Effector CD8-positive, alpha-beta T cell (primary cell): ENCODE data around the gene GALNT17.
"Not testable (repeated sequence)": the region's sequence is repeated elsewhere in the genome, so short reads cannot be mapped to it uniquely, and the experiment has no call there.

Experiments
- DNase-seq: peaks from one replicate; lab custom pipeline; 2025; lab: John Stamatoyannopoulos, UW

The GALNT17 gene

DNA sequence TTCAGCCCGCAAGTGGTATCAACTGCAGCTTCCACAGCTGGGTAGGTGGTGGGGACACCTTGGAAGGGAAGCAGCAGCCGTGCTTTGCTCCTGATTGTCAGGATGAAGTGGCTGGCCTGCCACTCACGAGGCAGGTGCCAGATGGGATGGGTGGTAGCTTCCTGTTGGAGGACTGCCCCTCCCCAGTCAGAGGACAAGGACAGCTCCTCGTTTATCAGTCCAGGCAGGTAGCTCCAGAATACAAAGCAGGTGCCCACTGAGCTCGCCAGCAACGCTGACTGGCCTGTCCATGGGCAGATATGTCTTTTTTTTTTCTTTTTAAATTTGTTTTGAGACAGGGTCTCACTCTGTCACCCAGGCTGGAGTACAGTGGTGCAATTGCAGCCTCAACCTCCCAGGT, 431.3 kb downstream of the GALNT17 start:
- DNase-seq = no peak

DNA sequence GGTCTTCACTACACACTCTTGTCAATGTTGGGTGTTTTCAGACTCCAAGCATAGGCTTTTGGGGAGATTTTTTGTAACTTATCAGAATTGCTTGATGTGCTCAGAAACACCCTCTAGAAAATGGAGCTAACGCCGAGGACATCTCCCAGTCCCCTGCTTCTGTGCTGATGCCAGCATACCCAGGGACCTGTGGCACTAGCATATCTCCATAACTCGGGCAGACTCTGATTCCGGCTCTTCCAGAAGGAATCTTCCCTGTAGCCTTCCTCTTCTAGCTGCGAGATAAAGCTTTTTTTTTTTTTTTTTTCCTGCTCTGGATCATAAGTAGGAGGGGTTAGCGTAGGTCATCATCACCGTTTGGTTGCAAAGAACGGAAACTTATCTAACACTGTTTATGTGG, 434.4 kb downstream of the GALNT17 start:
- DNase-seq = no peak

DNA sequence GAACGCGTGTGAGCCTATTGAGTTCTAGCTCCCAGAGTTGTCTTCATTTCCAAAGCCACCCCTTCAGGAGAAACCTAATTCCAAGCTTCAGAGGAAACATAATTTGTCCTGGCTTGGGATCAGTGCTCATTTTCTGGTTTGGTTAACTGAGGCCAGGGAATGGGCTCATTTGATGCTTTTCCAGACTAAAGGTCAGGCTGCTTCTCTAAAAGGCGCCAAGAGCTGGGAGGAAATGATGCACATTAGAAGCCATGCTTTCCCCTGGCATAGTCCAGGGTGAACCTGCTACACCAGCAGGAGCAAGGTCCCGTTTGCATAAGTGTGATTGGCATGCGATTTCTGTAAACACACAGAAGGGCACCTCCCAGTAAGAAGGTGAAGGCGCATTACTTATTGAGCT, 435.0 kb downstream of the GALNT17 start:
- no peak for DNase-seq

DNA sequence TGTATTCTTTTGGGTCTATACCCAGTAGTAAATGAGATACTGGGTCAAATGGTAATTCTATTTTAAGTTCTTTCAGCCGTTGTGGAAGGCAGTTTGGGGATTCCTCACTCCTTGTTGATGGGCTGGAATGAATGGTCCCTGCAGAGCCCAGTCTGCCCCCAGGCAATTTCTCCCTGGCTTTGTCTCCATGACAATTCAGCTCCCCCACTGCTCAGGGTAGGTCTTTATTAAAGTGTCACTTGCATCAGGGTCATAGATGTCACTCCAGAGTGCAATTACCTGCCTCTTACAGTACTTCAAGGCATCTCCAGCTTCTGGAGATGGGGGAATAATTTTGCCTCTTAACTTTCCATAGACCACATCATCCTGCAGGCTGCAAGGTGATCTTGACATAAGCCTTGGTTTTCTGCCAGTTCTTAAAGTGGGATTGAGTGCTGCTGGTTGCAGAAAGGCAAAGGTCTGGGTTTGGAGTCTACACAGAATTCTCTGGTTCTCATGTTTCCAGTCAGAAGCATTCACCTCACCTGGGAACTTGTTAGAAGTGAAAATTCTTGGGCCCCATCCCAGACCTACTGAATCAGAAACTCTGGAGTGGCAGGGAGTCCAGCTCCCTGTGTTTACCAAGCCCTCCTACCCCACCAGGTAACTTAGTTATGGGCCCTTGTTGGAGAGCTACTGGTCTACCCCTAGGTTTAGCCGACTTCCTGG, 442.4 kb downstream of the GALNT17 start:
- no peak for DNase-seq

DNA sequence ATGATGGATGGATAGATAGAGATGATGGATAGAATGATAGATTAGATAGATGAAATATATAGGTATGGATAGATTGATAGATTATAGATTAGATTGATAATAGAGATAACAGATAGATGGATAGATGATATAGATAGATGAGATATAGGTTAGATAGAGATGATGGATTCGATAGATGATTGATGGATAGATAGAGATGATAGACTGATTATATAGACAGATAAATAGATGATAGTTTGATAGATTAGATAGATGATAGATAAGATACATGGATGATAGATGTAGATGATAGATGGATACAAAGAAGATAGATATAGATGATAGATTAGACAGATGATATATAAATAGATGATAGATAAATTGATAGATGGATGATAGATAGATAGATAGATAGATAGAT, 448.1 kb downstream of the GALNT17 start:
- DNase-seq = no peak

DNA sequence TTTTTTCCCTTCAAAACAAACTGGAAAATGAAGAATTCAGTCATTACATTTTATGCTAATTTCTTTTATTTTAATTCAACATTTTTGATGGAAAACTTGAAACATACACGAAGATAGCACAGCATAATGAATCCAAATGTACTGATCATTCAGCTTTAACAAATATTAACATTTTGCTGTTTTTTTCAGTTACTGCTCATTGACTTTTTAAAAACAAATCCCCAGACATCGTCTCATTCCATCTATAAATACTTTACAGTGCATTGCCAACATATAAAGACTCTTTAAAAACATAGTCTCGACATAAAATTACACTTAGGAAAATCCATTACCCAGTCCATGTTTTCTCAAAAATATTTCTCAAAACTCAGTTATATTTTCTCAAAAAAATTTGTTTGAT, 452.3 kb downstream of the GALNT17 start:
- DNase-seq = no peak

DNA sequence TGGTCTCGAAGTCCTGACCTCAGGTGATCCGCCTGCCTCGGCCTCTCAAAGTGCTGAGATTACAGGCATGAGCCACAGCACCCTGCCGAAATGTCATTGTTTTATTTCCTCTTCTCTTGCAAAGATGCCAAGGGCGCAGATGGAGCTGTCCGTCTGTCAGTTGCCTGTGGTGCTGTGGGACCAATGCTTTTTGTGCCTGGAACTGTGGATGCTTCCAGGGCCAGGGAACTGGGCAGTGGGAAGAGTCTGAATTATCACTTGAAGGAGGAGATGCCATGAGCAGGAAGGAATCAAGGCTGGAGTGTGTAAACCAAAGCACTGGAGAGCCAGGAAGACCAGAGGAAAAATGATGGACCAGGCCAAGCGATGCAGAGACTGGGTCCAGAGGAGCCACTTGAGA, 459.9 kb downstream of the GALNT17 start:
- no peak for DNase-seq

DNA sequence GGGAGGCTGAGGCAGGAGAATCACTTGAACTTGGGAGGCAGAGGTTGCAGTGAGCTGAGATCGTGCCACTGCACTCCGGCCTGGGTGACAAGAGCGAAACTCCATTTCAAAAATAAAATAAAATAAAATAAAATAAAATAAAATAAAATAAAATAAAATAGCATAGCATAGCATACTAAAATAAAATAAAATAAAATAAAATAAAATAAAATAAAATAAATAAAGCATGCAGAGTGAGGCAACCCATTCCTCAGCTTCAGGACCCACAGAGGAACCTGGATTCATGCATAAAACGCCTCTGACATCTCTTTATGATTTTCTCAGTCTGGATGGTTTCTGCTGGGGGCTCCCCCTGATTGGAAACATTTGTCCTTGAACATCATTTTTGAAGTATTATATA, 460.4 kb downstream of the GALNT17 start:
- DNase-seq = not testable (repeated sequence)

DNA sequence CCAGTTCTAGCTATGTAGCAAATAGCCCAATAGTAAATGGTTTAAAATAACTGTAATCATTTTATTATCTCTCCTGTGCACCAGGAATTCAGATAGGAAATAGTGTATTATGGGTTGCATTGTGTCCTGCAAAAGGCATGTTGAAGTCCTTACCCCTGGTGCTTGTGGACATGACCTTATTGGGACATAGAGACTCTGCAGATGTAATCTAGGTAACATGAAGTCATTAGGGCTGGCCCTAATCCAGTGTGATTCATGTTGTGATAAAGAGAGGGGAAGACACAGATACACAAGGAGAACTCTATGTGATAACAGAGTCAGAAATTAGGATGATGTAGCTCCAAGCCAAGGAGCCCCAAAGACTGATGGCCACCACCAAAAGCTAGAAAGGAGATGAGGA, 462.8 kb downstream of the GALNT17 start:
- DNase-seq = no peak

DNA sequence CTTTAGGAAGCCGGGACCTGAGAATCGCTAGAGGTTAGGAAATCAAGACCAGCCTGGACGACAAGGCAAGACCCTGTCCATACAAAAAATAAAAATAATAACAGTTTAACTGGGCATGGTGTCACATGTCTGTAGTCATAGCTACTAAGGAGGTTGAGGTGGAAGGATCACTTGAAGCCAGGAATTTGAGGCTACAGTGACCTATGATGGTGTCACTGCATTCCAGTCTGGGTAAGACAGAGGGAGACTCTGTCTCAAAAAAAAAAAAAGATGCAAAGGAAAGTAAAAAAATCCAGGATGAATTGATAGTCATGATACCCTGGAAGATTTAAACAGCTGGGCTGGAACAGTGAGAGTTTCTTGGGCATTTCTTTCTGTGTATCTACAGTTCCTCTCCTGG, 463.2 kb downstream of the GALNT17 start:
- no peak for DNase-seq

DNA sequence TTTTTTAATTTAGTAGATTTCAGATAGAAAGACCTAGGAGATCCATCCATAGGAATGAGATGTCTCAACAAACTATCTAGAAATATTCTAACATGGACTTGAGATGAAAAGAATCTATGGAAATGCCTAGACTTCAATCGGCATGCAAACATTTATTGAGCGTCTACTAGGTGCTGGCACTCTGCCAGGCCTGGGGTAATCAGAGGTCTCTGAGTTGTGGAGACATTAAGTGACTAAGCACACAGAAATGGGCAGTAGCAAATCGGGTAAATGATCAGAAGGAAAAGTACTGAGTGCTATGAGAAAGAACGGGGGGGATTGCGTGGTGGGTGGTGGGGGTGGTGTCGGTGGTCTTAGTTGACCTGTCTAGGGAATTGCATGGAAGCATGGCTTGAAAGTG, 466.6 kb downstream of the GALNT17 start:
- DNase-seq = no peak

DNA sequence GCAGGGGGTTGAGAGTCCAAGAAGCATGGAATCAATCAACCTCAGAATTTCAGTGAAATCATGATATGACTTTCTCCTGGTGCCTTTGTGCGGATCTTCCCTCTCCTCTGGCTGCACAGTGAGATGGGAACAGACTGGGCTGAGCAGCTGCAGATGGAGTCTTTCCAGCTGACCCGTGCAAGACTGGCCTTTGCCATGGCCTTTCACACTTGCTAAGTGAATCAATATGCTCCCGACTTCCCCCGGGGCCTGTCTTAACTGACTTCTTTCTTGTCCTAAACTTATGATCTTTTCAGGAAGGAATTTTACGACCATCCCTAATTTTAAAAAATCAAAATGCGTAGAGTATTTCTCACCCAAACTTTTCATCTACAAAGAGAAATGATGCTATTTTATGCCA, 469.9 kb downstream of the GALNT17 start:
- no peak for DNase-seq

DNA sequence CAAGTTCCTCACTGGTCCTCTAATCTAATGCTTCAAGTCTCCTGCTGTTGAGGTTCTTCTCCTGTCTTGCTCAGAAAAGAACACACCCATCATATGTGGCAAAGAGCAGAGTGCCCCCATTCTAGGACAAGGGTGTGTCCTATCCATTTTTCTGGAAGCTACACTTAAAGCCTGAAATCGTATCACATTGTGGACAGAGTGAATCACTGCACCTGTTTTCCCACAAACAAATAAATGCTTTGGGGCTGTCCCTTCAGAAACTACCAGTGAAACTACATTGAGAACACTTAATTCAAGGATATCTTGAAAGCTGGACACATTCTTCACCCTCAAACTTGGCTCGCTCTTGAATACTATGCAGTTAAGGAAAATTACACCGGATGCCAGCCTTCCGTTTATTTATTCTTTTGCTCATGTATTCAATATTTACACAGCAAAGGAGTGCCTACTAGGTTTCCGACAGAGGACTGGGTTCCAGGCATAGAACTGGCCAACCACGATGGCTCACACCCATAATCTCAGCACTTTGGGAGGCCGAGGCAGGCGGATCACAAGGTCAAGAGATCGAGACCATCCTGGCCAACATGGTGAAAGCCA, 473.0 kb downstream of the GALNT17 start:
- DNase-seq = no peak

DNA sequence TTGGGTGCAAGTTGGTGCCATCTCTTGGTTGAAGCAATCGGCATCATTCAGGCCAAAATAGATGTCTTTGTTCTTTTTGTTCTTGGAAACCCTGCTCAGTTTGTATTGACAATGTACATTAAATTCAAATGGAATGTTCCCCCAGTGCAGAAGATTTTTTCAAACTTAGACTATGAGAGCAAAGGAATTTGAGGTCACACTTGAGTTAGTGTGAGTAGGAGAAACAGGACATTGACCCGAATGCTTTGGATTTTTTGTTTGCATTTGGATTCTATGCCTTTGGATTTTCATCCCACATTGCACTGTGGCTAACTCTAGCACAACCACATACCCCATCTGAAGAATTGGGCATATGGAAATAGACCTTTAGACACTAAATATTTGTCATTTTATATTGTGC, 480.0 kb downstream of the GALNT17 start:
- DNase-seq = no peak

DNA sequence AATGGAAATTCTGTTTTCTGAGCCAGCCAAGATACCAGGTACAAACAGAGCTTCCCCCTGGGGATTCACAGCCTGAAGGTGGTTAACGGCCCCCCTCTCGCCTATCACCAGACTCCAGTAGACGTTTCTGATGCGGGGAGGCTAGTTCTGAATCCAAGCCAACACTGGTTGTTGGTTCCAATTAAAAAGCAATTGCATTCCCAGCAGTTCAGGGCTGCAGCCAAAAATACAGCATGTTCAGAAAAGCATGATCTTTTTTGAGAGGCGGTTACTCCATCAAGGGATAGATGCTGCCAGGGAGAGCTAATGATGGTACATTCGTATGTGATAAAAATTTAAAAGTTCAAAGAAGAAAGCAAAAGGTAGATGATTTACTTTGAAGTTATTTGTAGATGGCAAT, 481.0 kb downstream of the GALNT17 start:
- DNase-seq = no peak

DNA sequence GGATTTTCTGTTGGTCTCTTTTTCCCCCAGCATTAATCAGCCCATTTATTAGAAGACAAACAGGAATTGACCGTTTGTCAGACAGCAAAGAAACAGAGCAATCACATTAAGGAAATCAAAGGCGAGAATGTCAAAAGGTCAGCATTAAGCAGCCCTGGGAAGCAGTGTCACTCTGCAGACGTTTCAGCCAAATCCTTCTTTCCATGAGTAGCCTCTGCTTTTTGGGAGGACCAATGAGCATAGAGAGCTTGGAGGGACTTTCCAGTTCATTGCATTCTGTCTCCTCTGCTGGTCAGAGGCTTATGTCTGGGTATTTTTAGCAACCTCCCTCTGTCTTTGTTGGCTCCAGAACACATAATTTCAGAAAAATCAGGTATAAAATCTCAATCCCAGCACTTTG, 481.4 kb downstream of the GALNT17 start:
- DNase-seq = no peak

DNA sequence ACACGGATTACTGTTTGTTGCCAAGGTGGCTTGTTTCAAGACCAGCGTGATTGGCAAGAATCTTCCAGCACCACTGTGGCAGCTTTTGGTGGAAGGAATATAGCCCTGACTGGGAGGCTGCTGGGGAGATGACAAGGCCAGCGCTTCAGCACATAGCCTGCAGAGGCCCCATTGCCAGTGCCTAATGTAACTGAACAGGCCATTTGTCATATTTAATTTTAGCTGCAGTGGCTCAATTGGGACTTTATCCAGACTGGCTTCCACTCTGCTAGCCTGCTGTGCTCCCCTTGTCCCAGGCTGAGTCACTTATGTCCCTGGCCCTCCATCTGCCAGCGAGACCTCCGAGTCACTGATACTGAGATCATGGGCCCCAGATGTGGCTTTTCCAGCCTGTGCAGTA, 483.1 kb downstream of the GALNT17 start:
- DNase-seq = no peak

DNA sequence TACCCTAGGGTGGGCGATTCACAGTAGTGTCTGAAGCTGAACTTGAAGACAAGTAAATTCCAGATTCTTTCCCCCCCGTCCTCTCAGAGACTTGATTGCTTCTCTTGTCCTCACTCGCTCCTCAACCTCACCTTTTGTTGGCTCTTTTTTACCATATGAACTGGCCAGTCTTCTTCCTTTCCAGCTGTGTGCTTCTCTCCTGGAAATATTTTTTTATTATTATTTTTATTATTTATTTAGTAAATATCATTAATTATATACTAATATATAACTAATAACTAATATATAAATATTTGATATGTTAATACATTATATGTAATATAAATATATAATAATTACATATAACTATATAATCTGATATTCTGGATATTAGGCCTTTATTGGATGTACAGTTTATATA, 484.3 kb downstream of the GALNT17 start:
- no peak for DNase-seq

DNA sequence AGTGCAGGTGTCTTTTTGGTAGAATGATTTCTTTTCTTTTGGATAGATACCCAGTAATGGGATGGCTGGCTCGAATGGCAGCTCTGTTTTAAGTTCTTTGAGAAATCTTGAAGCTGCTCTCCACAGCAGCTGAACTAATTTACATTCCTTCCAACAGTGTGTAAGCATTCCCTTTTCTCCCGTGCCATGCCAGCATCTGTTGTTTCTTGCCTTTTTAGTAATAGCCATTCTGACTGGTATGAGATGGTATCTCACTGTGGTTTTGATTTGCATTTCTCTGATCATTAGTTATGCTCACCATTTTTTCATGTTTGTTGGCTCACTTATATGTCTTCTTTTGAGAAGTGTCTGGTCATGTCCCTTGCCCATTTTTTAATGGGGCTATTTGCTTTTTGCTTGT, 486.3 kb downstream of the GALNT17 start:
- DNase-seq = no peak

DNA sequence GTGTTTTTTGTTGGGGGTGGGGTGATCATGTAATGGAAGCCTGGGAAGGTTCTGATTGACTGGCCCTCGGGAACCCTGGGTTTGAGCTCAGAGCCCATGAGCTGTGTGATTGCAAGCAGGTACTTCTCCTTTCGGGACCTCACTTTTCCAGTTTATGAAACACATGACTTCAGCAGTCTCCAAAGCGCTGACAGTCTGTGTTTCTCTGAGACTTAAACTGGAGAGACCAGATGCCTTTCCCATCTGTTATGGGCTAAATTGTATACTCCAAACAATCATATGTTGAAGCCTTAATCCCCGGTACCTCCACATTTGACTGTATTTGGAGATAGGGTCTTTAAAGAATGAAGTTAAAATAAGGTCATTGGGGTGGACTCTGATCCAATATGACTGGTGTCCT, 493.6 kb downstream of the GALNT17 start:
- no peak for DNase-seq

DNA sequence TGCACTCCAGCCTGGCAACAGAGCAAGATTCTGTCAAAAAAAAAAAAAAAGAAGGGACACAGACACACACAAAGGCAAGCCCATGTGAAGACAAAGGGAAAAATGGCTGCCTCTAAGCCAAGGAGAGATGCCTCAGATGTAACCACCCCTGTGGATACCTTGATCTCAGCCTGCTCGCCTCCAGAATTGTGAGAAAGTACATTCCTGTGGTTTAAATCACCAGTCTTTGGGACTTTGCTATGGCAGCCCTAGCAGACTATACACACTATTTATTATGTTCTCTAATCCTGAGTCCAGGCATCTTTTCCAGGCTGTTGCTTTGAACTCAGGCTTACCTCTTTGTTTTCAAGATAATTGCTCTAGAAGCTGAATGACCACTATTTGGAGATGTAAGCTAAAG, 494.3 kb downstream of the GALNT17 start:
- no peak for DNase-seq

DNA sequence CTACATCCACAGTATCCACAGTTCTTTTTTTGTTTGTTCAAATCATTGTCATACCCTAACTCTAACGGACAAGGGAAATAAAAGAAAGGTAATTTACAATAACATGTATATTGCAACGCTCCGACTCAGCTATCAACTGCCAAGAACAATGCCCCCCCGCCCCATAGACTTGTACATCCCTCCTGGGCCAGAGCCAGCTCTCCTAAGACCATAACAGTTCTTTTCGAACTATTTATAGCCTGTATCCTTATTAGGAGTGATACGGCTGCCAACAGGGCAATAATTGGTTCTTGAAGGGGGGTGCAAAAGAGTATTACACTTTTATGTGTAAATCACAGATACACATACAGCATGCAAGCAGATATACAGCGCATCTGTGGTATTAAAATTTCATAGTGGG, 495.7 kb downstream of the GALNT17 start:
- DNase-seq = no peak

DNA sequence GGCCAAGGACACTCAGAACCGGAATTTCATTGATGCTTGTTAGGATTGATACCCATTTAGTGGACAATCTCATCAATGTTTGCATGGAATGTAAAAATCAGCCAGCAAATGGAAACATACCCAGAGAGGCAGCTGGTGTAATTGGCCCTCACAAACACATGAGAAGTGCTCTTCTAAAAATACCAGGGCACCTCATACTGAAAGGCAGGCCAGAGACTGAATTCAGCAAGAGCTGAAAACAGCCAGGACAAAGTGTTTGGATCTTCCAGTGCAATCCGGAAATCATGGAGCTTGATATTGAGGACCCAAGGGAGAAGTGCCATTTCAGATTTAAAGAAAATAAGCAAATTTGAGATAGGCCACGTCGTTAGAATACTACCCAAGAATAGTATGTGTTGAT, 498.6 kb downstream of the GALNT17 start:
- no peak for DNase-seq

DNA sequence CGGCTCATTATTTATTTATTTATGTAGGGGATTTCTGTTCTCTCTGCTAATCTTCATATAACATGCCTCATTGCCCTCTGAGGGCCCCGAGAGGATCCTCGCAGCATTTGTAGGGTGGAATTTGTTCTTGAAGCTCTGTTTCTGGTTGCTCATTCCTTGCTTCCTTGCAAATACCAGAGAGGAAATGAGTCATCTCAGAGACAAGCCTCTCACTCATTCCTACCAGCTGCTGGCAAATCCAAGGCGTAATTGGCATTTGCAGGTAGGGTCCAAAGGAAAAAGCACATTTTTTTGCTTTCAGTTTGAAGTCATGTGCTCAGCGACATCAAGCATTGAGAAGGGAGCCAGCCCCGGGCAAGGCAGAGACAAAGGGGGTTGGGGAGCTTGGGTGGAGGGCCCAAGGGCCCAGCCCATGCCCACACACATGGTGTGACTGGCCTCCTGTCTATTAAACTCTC, 501.6 kb downstream of the GALNT17 start:
- DNase-seq = no peak
